OCI-LY1 (cell line): Measurements from ENCODE around the gene THEMIS2.

Experiments
- CTCF ChIP-seq: fragments of 200-600 bp; sonication (generic), shearing (Covaris generic); IDR thresholded peaks from 2 replicates; pipeline ENCODE4 v1.5.1; 2017; ENCODE audit warnings: mild to moderate bottlenecking, antibody characterized with exemption, low read length, moderate library complexity, mixed read lengths
- EZH2 ChIP-seq: fragments of 200-600 bp; sonication (generic), shearing (Covaris generic); IDR thresholded peaks from 2 replicates; pipeline ENCODE4 v1.8.0; 2017; ENCODE audit warnings: borderline replicate concordance, mixed run types, mild to moderate bottlenecking, antibody characterized with exemption, low read length, moderate library complexity, mixed read lengths

GRCh38 chr1:27872802-27873551 is 633 bp downstream of the THEMIS2 start:
- no peak for TF ChIP-seq CTCF
- no peak for TF ChIP-seq EZH2
